GM19023 (cell line): ENCODE measurements around the gene WASF1.

Experiments
- ATAC-seq: cut with Tn5 transposase; IDR thresholded peaks from one replicate; pipeline ENCODE4 v1.9.1; 2021; ENCODE audit warnings: mild to moderate bottlenecking, moderate library complexity; ENCODE audit not compliant: unreplicated experiment

Gene WASF1

GRCh38 chr6:110179406-110180227 lies at the start of gene WASF1:
TSS of gene WASF1 (minus strand) at chr6:110179670. CDS start at chr6:110127601, 52,069 bp downstream.
- peak; percentile 90 for ATAC-seq

- no peak for ATAC-seq
These were observed 46.8 kb upstream of the WASF1 start for GRCh38 chr6:110226261-110226660.

- ATAC-seq, result no peak
These were observed 42.3 kb upstream of the WASF1 start for GRCh38 chr6:110221738-110222137.

GRCh38 chr6:110217266-110217665 lies 37.8 kb upstream of the WASF1 start:
- no peak for ATAC-seq

GRCh38 chr6:110216140-110216539 lies 36.7 kb upstream of the WASF1 start:
- ATAC-seq, result no peak

- no peak for ATAC-seq
These were observed 34.9 kb upstream of the WASF1 start for GRCh38 chr6:110214338-110214737.

- no peak for ATAC-seq
These were observed 32.3 kb upstream of the WASF1 start for GRCh38 chr6:110211753-110212152.

GRCh38 chr6:110207652-110208051 lies 28.2 kb upstream of the WASF1 start:
- no peak for ATAC-seq

GRCh38 chr6:110201151-110201884 lies 21.8 kb upstream of the WASF1 start:
- no peak for ATAC-seq

- no peak for ATAC-seq
These were observed 19.1 kb upstream of the WASF1 start for GRCh38 chr6:110198561-110198960.

GRCh38 chr6:110196874-110197273 lies 17.4 kb upstream of the WASF1 start:
- ATAC-seq, result no peak

GRCh38 chr6:110195639-110196038 lies 16.2 kb upstream of the WASF1 start:
- no peak for ATAC-seq

- ATAC-seq, result no peak
These were observed 12.0 kb upstream of the WASF1 start for GRCh38 chr6:110191477-110191876.

GRCh38 chr6:110190726-110191125 lies 11.3 kb upstream of the WASF1 start:
- no peak for ATAC-seq

GRCh38 chr6:110188791-110189190 lies 9.3 kb upstream of the WASF1 start:
- ATAC-seq, result no peak

GRCh38 chr6:110185879-110186278 lies 6.4 kb upstream of the WASF1 start:
- ATAC-seq, result peak; percentile 54

- no peak for ATAC-seq
These were observed 3.9 kb upstream of the WASF1 start for GRCh38 chr6:110183292-110183885.

GRCh38 chr6:110181131-110182030 lies 1.9 kb upstream of the WASF1 start:
- ATAC-seq, result no peak

GRCh38 chr6:110180228-110181008 lies 948 bp upstream of the WASF1 start, which contains the start of gene CDC40:
TSS of gene CDC40 (plus strand) at chr6:110180427. CDS start at chr6:110180445, 18 bp downstream.
- ATAC-seq, result peak; percentile 44
